ENCODE data around the gene CLCN7.
"Not testable (repeated sequence)": the region's sequence is repeated elsewhere in the genome, so short reads cannot be mapped to it uniquely, and the experiment has no call there.

CLCN7 gene

DNA sequence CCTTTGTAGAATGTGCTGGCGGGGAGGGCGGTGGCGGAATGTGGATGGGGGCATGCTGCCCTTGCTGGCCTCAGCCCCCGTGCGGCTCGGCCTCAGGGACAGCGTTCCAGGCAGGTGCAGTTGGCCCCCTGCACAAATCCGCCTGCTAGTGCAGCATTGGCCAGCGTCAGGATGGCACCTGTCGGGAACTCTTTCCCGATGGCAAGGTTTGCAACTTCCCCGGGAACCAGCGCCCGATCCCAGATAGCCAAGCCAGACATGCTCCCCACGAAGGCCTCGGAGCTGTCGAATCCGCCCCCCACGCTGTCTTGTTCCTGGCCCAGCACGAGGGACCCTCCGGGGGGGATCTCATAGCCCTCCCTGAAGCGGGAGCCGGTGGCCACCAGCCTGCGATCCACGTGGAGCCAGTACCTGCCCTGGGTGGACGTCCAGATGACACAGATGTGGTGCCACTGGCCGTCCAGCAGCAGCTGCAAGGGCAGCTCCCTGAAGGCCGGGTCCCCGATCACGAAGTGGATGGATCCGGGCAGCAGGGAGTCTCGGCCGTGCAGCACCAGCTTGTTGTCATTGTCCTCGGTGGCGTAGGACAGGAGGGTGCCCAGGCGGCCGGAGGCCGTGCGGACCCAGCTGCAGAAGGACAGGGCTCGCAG, 11.1 kb upstream of the CLCN7 start:
- no peak for DNase-seq

DNA sequence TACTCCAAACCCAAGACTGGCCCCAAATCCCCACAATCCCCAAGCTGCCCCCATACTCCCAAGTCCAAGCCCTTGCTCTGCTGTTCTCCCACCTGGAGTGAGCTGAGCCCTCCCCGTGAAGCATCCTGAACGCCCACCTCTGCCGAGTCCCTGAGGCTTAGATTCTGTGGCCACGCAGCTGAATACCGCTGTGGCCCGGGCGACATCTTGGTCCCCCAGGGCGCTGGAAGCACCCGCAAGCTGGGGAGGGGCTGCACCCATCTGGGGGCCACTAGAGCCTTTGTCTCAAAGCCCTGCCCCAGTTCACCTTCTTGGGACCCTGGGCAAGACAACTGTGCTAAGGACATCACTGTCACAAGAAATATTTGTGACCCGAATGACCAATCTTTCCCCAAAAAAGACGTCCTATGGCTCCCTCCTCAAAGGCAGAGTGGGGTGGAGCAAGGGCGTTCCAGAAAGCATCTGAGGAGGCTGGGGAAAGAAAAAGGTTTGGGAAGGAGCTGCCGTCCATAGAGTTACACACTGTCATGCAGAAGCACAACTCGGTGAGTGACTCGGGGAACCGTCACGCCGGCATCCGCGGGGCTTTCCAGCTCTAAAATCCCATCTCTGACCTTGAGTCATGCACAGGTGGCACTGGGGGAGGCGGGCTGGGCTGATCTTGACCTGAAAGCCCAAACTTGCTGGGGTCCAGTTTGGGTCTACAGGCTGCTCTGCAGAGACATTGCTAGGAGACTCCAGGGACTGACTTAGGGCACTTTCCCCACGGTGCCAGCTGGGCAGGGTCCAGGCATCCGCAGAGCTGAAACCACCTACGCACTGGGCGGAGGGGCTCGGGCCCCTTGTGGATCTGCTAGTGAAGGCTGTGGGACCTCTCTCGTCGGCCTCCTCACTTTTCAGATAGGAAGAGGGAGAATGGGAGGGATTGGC, 7.3 kb upstream of the CLCN7 start:
- no peak for DNase-seq

DNA sequence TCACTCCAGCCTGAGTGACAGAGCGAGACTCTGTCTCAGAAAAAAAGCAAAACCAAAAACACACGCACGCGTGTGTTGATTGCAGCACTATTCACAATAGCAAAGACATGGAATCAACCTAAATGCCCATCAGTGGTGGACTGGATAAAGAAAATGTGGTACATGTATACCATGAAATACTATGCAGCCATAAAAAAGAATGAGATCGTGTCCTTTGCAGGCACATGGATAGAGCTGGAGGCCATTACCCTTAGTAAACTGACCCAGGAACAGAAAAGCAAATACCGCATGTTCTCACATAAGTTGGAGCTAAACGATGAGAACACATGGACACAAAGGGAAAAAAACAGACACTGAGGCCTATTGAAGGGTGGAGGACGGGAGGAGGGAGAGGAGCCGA, 4.1 kb upstream of the CLCN7 start:
- not testable (repeated sequence) for DNase-seq

DNA sequence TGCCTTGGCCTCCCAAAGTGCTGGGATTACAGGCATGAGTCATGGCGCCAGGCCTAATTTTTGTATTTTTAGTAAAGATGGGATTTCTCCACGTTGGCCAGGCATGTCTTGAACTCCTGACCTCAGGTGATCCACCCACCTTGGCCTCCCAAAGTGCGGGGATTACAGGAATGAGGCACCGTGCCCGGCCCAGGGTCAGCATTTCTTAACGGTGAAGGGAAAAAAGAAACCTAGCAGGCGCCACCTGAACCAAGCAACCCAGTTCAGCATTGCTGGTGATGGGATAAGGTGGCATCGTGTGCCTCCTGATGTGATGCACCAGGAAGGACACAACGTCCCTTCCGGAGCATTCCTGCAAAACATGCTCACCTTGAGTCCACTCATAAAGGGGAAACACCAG, 2.2 kb upstream of the CLCN7 start:
- no peak for DNase-seq

DNA sequence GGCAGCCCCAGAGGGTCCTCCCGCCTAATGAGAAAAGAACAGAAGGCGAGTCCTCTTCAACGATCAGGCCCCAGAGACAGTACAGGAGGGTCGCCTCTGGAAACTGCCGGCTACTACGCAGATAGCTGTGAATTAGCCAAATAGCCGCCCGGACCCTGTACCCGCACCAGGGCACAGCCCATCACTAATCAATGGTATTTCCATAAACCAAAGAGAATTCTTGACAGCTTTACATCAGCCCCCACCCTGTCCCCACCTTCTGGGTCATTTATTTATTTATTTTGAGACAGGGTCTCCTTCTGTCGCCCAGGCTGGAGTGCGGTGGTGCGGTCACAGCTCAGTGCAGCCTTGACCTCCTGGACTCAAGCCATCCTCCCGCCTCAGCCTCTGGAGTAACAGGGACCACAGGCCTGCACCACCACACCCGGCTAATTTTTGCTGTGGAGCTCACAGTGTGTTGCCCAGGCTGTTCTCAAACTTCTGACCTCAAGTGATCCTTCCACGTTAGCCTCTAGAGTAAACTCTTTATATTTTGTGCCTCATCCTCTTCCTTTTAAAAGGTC, 805 bp upstream of the CLCN7 start:
- DNase-seq: no peak

DNA sequence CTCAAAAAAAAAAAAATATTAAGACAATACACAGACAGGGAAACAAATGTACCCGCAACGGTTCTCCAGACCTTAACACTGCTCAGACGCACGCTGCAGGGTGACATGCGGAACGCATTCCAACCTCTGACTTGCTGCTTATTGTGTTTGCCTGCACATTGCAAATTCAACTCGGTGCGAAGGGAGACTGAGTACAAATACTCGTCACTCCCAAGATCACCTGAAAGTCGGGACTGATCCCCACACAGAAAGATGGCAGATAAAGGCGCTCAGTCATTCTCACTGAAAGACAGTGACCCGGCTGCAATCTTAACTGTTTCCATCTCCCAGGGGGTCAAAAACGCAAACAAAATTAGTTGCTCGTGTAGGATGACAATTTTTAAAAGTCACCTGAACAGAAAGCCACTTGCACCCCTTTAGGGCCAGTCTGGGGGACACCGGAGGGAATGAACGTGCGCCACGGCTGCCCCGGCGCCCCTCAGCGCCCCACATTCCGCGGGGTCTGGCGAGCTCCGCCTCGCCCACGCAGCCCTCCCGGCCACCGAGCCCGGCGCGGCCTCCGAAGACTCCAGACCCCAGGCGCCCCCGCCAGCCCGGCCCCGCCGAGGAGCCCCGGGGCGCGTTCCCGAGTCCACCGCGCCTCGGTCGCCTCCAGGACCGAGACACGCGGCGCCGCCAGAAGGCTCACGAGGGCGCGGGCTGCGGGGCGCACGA, 589 bp downstream of the CLCN7 start:
- DNase-seq: no peak

DNA sequence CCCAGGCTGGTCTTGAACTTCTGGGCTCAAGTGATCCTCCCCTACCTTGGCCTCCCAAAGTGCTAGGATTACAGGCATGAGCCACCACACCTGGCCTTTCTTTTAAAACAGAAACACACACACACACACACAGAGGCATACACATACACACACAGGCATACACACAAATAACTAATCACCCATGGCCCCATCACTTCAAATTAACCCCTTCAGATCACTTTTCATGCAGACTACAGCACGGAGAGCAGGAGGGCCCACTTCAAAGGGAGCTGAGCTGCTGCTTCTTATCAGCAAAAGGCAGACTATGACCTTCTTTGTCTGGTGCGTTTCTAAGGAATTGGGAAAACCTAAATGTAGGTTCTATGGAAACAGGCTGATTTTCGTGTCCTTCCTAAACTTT, 1.9 kb downstream of the CLCN7 start:
- no peak for DNase-seq

DNA sequence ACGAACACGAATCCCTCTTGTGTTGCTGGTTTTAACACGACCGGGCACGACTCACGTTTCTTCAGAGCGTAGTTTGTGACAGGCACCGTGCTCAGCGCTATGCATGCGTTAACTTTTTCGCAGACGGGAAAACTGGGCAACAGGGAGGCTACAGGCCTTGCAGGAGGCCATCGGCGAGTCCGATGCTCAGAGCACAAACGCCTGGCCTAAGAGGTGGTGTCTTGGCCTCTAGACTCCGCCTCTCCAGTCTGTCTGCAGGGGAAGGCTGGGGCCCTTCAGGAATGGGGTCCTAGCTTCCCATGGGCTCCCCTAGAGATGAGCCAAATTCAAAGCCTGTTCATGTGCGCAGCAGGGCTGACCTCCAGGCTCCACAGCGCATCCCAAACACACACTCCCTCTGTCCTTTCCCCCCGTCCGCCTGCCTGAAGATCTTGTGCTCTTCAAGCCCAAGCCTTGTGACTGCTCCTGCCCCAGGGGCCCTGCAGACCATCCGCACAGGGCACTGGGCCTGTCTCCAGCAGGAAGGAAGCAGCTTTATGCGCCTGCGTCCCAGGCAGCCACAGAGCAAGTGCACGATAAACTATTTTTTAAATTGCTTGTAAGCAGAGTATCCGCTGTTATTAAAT, 3.1 kb downstream of the CLCN7 start:
- no peak for DNase-seq

DNA sequence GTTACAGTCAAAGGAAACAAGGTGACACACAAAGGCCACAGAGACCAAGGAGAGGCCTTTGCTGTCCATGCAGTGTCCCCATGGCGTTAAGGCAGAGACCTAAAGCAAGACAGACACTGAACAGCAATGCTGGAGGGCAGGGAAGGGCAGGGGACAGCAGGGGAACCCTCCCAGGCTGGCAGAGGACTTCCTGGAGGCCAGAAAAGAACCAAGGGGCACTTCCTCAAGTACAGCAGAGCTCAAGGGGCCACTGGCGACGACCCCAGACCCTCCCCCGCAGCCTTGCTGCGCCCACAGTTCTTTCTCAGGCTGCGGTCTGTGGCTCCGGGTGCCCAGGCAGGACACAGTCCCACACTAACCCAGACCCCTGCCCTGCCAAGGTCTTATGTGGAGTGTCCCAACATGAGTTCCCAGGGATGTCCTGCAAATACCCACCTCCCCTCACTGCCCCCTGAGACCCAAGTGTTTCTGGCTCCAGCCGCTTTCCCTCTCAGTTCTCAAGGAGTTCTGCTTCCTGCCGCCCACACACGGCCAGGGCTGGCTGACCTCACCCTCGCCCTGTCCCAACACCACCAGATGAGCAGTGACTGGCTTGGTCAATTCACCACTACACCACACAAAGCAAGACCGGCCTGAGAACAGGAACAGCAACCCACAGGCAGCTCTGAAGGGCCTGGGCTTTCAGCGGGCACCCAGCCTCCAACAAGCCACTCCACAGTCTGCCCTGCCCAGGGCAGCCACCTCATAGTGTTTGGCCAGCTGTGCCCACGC, 4.2 kb downstream of the CLCN7 start:
- DNase-seq: no peak

DNA sequence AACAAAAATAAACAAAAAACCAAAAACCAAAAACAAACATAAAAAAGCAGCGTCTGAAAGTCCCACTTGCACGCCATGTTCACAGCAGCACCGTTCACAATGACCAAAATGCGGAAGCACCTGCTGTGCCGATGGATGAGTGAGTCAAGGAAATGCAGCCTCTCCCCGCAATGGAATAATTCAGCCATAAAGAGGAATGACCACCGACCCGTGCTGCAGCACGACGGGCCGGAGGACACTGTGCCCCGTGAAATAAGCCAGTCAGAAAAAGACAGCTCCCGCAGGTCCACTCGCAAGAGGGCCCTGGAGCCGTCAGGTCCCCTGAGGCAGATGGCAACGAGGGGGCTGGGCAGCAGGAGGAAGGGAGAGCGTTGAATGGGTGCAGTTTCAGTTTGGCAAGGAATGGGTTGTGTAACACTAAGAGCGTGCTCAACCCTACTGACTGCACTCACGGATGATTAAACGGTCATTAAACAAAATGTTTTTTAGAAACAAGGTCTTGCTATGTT, 5.1 kb downstream of the CLCN7 start:
- no peak for DNase-seq

DNA sequence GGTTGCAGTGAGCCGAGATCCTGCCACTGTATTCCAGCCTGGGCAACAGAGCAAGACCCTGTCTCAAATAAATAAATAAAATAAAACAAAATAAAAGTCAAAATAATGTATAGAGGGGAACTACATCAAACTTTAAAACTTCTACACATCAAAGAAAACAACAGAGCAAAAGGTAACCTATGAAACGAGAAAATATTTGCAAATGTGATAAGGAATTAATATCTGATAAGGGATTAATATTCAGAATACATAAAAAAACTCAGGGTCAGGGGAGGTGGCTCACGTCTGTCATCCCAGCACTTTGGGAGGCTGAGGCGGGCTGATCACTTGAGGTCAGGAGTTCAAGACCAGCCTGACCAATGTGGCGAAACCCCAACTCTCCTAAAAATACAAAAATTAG, 5.7 kb downstream of the CLCN7 start:
- DNase-seq: not testable (repeated sequence)

DNA sequence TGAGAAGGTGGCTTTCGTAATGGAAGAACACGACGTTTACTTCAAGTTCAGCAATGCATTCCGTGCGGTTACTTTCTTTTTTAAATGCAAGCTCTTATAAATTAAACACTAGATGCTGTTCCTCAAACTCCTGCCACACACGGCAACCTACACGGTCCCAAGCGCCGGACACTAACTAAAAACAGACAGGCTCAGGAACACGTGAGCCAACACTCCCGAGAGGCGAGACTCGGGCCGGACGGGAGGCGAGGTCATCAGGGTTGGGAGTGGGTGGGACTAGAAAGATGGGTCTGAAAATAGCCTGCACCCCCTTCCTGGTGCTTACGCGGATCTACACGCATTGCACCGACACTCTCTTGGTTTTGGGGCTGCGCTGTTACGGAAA, 6.4 kb downstream of the CLCN7 start:
- no peak for DNase-seq

DNA sequence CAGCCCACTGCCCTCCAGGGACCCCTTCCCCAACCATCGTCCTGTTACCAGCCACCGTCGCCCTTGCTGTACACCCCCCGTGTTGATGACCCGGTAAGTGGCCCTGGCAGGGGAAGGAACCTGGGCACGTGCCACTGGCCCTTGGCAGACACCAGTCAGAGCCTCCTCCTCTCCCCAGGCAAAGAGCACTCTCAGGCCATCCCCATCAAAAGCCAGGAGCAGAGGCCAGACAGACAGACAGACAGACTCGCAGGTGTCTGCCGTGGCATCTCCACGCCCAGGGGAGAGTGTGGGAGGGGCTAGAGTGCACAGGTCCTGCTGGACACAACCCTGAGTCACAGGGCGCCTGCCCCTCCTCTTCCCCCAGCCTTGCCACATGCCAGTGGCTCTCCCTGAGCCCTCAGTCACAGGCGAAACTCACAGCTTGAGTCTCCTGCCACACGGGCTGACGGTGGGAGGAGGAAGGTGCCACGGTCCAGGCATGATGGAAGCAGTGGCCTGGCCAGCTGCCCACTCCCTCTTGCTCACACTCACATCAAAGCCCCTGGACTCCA, 7.8 kb downstream of the CLCN7 start:
- no peak for DNase-seq

DNA sequence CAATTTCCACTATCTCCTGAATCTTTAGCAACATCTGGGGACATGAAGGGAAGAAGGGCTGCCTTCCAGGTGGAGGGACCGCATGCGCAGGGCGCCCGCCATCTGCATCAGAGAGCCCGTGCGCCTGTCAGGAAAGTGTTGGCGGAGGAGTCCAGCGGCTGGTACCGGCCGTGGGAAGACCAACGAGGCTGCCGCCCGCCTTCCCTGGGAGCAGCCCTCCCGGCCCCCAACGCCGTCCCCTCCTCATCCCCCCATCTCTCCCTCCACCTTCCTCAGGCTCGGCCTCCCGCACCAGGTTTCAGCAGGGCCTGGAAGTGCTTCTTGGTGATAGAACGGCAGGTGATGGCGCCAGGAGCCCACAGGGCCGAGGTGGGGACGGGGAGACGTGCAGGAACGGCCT, 8.8 kb downstream of the CLCN7 start:
- no peak for DNase-seq

DNA sequence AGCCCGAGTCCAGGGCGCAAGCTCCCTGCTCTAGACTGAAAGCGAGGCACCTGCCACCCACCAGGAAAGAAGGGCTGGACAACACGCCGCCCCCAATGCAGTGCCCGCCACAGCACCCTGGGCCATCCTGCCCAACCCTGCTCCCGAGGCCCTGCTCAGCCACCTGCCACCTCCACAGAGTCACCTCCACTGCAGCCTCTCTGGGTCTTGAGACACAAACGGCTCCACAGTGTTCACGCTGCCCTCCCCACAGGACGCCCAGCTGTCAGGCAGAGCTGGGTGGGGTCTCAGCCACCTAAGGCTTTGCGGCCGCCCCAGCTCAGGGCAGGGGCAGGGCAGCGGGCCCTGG, 9.3 kb downstream of the CLCN7 start:
- DNase-seq: no peak

DNA sequence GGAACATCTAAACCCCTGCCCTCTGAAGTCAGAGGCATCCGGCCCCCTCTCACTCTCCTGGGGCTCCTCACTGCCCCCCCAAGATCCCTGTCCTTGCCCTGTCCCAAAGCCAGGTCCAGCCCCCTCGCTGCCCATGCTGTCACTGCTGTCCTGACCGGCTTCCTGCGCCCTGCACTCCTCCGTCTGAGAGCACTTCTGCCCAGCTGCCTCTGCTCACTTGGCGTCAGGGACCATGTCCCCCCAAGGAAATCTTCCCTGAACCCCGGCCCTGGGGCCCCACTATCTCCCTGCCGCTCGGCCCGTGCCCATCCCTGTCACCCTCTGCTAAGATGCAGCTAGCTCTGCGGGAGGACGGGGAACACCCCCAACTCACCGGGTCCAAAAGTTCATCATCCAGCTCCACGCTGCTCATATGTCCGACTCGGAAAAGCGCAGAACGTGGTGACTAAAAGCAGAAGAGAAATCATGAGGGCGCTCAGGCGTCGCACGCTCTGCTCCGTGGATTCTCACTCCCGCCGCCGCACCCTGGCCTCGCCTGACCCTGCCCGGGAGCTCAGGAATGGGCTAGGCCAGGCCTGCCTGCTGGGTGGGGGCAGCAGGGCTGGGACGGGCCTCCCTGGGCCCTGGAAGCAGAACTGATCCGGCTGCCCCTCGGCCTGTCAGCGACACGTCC, 9.8 kb downstream of the CLCN7 start:
- no peak for DNase-seq

DNA sequence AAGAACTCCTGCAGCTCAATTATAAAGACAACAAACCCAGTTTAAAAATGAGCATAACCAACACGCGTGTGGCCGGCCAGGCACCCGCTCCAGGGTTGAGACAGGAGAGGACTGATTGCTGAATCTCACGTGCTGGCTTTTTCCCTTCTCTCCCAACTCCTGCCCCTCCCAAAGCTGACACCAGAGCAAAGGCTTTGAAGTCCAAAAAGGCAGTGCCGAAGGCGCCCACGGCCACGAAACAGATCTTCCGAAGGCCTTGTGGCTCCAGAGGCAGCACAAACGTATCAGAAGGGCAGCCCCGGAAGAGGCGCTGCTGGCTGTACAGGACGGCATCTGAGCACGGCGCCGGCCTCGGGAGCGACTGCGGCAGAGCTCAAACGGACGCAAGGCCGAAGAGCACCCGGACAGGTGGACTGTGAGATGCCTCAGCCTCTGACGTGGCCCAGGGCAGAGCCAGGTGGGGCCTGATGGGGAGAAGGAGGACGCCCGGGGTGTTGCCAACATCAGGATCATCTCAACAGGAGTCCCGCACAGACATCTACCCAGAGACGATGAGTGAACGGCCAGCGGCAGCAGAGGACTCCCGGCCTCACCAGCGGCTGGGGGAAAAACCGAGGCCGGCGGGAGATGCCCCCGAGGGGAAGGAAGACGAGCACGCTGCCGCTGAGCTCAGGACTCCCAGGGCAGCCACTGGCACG, 10.5 kb downstream of the CLCN7 start:
- no peak for DNase-seq

DNA sequence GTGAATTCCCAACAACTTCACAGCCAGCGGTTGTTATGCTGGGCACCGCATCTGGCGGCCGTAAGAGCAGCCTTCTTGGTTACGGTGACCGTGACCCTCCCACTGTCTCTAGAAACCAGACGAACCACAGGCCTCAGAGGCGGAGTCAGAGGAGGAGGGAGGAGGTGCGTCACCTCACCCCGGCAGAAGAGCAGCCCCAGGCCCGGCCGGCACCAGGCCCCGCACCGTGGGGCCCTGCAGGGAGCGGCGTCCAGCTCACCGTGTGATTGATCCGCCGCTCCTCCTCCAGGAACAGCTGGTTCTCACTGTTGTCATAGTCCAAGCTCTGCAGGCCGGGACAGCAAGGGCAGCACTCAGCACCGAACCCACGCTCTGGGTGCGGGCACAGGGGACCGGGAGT, 13.7 kb downstream of the CLCN7 start:
- no peak for DNase-seq

DNA sequence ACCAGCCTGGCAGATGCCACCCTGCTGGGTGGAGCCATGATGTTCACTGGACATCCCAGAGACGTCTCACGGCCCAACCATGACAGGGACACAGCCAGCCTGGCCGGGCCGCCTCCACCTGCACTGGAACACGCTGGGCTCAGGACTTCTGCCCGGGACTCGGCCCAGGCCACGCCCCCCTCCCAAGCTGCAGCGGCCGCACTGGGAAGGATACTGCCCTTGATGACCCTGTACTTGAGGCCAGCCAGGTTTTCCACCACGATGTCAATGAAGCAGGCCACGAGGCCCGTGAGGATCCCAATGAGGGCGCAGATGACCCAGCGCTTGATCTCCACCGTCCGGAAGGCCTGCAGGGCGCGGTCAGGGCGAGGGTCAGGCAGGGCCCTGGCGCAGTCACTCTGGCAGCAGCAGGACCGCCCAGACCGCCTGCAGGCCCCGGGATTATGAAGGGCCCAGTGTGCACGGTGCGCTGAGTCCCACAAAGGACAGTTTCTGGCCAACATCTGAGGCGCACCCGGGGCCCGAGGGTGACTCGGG, 14.2 kb downstream of the CLCN7 start:
- DNase-seq: no peak

DNA sequence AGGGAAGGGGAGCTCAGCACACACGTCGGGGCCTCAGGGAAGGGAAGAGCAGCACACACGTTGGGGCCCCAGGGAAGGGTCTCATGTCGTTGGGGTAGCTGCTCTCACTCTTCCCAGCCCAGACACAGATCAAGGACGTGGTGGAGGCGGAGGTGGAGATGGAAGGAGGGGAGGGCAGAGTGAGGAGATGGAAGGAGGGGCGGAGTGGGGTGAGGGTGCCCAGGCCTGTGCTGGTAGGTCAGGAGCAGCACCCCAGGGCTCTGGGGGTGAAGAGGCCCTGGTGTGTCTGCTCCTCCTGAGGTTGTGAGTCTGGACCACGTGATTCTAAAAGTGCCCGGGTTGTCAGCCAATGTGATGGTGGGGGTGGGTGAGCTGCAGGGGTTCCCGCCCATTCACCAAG, 14.9 kb downstream of the CLCN7 start:
- DNase-seq: no peak

Measured in NCI-H1417 (cell line).